Type B pancreatic cell (in vitro differentiated cells): Measurements from ENCODE around the gene PRKN. TPM values are rescaled to one million over a fixed set of nuclear protein-coding genes. Genes with fewer than 3 reads are reported as not detected.

Experiments
- DNase-seq: peaks from one replicate; pipeline ENCODE4 v3.0.0; 2021; ENCODE audit warnings: mixed read lengths; ENCODE audit not compliant: unreplicated experiment; ENCODE audit errors: extremely low spot score
- H3K27ac Mint-ChIP-seq: 2 replicates; pipeline ENCODE4 v1.8.0; 2021; ENCODE audit warnings: mild to moderate bottlenecking, mixed read lengths
- H3K27me3 Mint-ChIP-seq: 2 replicates; pipeline ENCODE4 v1.8.0; 2021; ENCODE audit warnings: mixed read lengths
- H3K36me3 Mint-ChIP-seq: 2 replicates; pipeline ENCODE4 v1.8.0; 2021; ENCODE audit warnings: mixed read lengths
- H3K4me1 Mint-ChIP-seq: one replicate; pipeline ENCODE4 v1.8.0; 2021; ENCODE audit warnings: mixed read lengths; ENCODE audit not compliant: unreplicated experiment
- H3K4me3 Mint-ChIP-seq: 2 replicates; pipeline ENCODE4 v1.8.0; 2021; ENCODE audit warnings: mild to moderate bottlenecking, mixed read lengths
- H3K9me3 Mint-ChIP-seq: 2 replicates; pipeline ENCODE4 v1.8.0; 2021; ENCODE audit warnings: mixed read lengths
- total RNA-seq: library from RNA; stranded (reverse); gene quantifications from 2 replicates; pipeline ENCODE4 v1.2.1, GENCODE V29; 2021; ENCODE audit warnings: low replicate concordance
- TF ChIP-seq, protein P1 (sequence below): fragments of 200-600 bp; sonication (generic); conservative IDR thresholded peaks from 2 replicates; pipeline ENCODE4 v1.5.0; 2021; ENCODE audit warnings: antibody characterized with exemption, mild to moderate bottlenecking

The PRKN gene
- total RNA-seq, 1 donor from 2014 or later, result 6.2 TPM

DNA sequence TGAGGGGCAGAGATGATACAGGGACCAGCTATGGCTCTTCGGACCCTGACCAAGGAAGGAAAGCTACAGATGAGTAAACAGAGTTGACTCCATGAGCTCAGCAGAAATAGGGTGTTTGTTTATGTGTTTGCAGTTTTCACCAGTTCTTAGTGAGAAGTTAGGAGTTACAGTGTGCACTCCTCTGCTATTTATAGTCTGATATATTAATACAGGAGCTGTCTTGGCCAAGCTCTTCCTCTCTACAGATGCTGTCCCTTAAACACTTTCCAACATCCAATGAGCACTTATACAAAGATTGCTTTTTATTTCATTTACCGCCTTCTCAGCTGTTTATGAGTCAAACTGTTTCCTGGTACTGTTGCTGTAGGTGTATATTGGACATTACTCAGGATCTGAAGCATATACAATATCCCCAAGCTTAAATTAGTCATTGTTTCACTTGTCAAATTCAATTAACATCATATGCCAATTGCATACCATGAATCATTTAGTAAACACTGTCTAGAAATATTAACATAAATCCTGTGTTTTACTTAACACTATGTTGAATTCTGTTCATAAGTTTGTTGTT is 618.0 kb downstream of the PRKN start:
- peaks cover 5% of the 10 kb centered on the region for H3K9me3 Mint-ChIP-seq
- H3K36me3 Mint-ChIP-seq, result no peaks in the 10 kb centered on the region
- H3K4me3 Mint-ChIP-seq, result no peak overlapping the region
- no peak for DNase-seq
- TF ChIP-seq, protein P1, sequence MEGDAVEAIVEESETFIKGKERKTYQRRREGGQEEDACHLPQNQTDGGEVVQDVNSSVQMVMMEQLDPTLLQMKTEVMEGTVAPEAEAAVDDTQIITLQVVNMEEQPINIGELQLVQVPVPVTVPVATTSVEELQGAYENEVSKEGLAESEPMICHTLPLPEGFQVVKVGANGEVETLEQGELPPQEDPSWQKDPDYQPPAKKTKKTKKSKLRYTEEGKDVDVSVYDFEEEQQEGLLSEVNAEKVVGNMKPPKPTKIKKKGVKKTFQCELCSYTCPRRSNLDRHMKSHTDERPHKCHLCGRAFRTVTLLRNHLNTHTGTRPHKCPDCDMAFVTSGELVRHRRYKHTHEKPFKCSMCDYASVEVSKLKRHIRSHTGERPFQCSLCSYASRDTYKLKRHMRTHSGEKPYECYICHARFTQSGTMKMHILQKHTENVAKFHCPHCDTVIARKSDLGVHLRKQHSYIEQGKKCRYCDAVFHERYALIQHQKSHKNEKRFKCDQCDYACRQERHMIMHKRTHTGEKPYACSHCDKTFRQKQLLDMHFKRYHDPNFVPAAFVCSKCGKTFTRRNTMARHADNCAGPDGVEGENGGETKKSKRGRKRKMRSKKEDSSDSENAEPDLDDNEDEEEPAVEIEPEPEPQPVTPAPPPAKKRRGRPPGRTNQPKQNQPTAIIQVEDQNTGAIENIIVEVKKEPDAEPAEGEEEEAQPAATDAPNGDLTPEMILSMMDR, result no peak
- H3K27ac Mint-ChIP-seq, result no peak overlapping the region
- H3K4me1 Mint-ChIP-seq, result no peaks in the 10 kb centered on the region
- no peaks in the 10 kb centered on the region for H3K27me3 Mint-ChIP-seq

DNA sequence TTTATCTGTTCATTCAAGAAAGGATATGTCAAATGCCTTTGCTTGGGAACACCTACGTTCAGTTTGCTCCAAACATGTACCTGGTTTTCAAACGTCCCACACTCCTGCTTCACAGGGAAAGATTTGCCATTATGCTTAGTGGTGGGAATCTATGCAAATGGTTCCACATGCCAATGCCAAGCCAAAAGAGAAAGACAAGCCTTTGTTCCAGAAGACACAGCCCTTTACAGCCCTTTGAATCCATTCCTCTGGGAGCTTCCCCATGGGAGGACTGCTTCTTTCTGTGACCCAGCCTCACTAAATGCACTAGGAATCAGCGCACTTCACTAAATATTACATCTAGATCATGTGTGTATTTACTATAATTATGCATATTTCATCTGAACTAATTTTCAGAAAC is 619.5 kb downstream of the PRKN start:
- Mint-ChIP-seq H3K4me3 (no peak overlapping the region), H3K4me1 (no peaks in the 10 kb centered on the region), H3K27ac (no peak overlapping the region), H3K9me3 (no peaks in the 10 kb centered on the region), H3K36me3 (no peaks in the 10 kb centered on the region), H3K27me3 (no peaks in the 10 kb centered on the region)
- DNase-seq, result no peak
- TF ChIP-seq, protein P1, result no peak

DNA sequence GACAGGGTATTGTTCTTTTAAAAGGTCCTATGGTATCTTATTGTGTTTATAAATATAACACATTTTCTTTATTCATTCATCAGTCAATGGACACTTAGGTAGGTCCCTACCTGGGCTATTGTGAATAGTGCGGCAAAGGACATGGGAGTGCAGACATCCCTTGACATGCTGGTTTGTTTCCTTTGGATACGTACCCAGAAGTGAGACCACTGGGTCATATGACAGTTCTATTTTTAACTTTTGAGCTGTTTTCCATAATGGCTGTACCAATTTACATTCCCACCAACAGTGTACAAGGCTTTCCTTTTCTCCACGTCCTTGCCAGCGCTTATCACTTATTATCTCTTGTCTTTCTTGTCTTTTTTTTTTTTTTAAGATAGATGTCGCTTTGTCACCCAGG is 627.5 kb downstream of the PRKN start:
- no peak for DNase-seq
- H3K27me3 Mint-ChIP-seq, result no peaks in the 10 kb centered on the region
- H3K4me3 Mint-ChIP-seq, result no peak overlapping the region
- H3K9me3 Mint-ChIP-seq, result no peaks in the 10 kb centered on the region
- H3K4me1 Mint-ChIP-seq, result no peaks in the 10 kb centered on the region
- peak overlapping the region; percentile 54 for H3K27ac Mint-ChIP-seq
- TF ChIP-seq, protein P1, result no peak
- H3K36me3 Mint-ChIP-seq, result no peaks in the 10 kb centered on the region

DNA sequence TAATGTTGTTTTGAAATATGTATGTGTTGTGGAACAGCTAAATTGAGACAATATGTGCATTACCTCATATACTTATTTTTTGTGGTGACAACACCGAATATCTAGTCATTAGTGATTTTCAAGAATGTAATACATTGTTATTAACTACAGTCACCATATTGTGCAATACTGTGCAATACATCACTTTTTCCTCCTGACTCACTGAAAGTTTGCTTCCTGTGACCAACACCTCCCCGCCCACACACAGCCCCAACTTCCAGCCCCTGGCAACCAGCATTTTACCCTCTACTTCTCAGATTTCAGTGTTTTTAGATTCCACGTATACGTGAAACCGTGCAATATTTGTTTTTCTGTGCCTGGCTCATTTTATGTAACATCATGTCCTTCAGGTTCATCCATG is 627.9 kb downstream of the PRKN start:
- no peaks in the 10 kb centered on the region for H3K27me3 Mint-ChIP-seq
- no peaks in the 10 kb centered on the region for H3K36me3 Mint-ChIP-seq
- H3K27ac Mint-ChIP-seq, result peak overlapping the region; percentile 54
- H3K4me1 Mint-ChIP-seq, result no peaks in the 10 kb centered on the region
- DNase-seq, result no peak
- no peaks in the 10 kb centered on the region for H3K9me3 Mint-ChIP-seq
- H3K4me3 Mint-ChIP-seq, result no peak overlapping the region
- TF ChIP-seq, protein P1, result no peak

DNA sequence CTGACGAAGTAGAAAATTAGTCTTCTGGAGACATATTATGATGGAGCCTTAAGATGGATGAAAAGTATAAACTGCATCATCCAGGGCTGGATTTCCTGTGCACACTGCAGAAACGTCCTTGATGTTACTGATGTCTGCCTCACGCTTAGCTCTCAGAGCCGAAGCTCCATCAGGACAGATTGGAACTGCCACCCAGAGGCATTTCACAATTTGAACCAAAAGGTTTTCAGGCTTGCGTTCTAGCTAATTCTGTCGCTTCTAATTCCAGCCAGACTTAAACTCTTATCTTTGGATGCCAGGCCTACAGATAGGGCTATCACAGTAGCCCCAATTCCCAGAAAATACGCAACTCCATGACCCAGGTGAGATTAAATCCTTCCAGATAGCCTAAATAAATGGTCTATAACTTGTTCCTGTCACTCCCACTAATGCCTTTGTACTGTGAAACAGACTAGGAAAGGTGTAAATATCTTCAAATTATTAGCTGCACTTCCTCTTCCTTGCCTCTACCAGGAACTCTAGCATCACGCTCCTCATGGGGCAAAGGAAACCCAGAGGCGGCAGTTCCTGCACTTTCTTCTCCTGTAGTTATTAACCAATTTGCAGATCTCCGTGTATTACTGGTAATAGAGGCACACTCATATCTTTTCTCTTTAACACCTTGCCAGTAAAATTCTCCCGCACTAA is 634.6 kb downstream of the PRKN start:
- no peaks in the 10 kb centered on the region for H3K27me3 Mint-ChIP-seq
- no peak for DNase-seq
- TF ChIP-seq, protein P1, result no peak
- H3K4me3 Mint-ChIP-seq, result no peak overlapping the region
- no peaks in the 10 kb centered on the region for H3K9me3 Mint-ChIP-seq
- H3K36me3 Mint-ChIP-seq, result no peaks in the 10 kb centered on the region
- no peaks in the 10 kb centered on the region for H3K4me1 Mint-ChIP-seq
- no peak overlapping the region for H3K27ac Mint-ChIP-seq
